HEK293T (cell line): ENCODE data around the gene RGN.

Experiments
- CTCF ChIA-PET: fragments of 350-600 bp; formaldehyde crosslinking; extraction: SDS; loops from one replicate; lab custom pipeline; 2021; ENCODE audit warnings: antibody characterized with exemption, inconsistent platforms; lab: Yijun Ruan, JAX
- POLR2A ChIA-PET: fragments of 350-600 bp; formaldehyde crosslinking; extraction: SDS; loops from one replicate; lab custom pipeline; 2020; ENCODE audit warnings: antibody characterized with exemption, inconsistent platforms; lab: Yijun Ruan, JAX
- DNase-seq: peaks from one replicate; pipeline ENCODE4 v3.0.0; 2012; ENCODE audit warnings: mixed read lengths; ENCODE audit errors: extremely low spot score
- ARNT ChIP-seq: fragments of 450-650 bp; IDR thresholded peaks from 2 replicates; pipeline ENCODE4 v1.6.1; 2017; ENCODE audit warnings: mild to moderate bottlenecking
- BHLHE40 ChIP-seq: fragments of 450-650 bp; IDR thresholded peaks from 2 replicates; pipeline ENCODE4 v1.6.1; 2016; ENCODE audit warnings: mild to moderate bottlenecking, moderate library complexity, borderline replicate concordance
- CTBP1 ChIP-seq: fragments of 450-650 bp; IDR thresholded peaks from 2 replicates; pipeline ENCODE4 v1.6.1; 2016; ENCODE audit warnings: borderline replicate concordance
- ELF4 ChIP-seq: fragments of 450-650 bp; IDR thresholded peaks from 2 replicates; pipeline ENCODE4 v1.6.1; 2017; ENCODE audit warnings: antibody characterized with exemption
- FOXA1 ChIP-seq: fragments of 450-650 bp; IDR thresholded peaks from 2 replicates; pipeline ENCODE4 v1.6.1; 2016; ENCODE audit warnings: mild to moderate bottlenecking
- FOXK2 ChIP-seq: fragments of 450-650 bp; IDR thresholded peaks from 2 replicates; pipeline ENCODE4 v1.6.1; 2016; ENCODE audit warnings: mild to moderate bottlenecking
- FOXM1 ChIP-seq: fragments of 450-650 bp; IDR thresholded peaks from 2 replicates; pipeline ENCODE4 v1.6.1; 2017; ENCODE audit warnings: mild to moderate bottlenecking, borderline replicate concordance
- HDGF ChIP-seq: fragments of 450-650 bp; IDR thresholded peaks from 2 replicates; pipeline ENCODE4 v1.6.1; 2017; ENCODE audit warnings: antibody characterized with exemption, borderline replicate concordance
- L3MBTL2 ChIP-seq: fragments of 450-650 bp; conservative IDR thresholded peaks from 2 replicates; pipeline ENCODE4 v1.6.1; 2016; ENCODE audit warnings: mild to moderate bottlenecking
- LEF1 ChIP-seq: fragments of 450-650 bp; IDR thresholded peaks from 2 replicates; pipeline ENCODE4 v1.6.1; 2017; ENCODE audit warnings: mild to moderate bottlenecking, borderline replicate concordance
- NFRKB ChIP-seq: fragments of 450-650 bp; IDR thresholded peaks from 2 replicates; pipeline ENCODE4 v1.6.1; 2016; ENCODE audit warnings: mild to moderate bottlenecking, moderate library complexity
- SP1 ChIP-seq: fragments of 450-650 bp; IDR thresholded peaks from 2 replicates; pipeline ENCODE4 v1.6.1; 2017
- SUZ12 ChIP-seq: fragments of 450-650 bp; IDR thresholded peaks from 2 replicates; pipeline ENCODE4 v1.6.1; 2016; ENCODE audit warnings: mild to moderate bottlenecking
- TARDBP ChIP-seq: fragments of 450-650 bp; IDR thresholded peaks from 2 replicates; pipeline ENCODE4 v1.6.1; 2016
- ZNF384 ChIP-seq: fragments of 450-650 bp; IDR thresholded peaks from 2 replicates; pipeline ENCODE4 v1.6.1; 2016
- TF ChIP-seq, protein P1 (sequence below): fragments of 450-650 bp; IDR thresholded peaks from 2 replicates; pipeline ENCODE4 v1.6.1; 2016

The RGN gene

DNA sequence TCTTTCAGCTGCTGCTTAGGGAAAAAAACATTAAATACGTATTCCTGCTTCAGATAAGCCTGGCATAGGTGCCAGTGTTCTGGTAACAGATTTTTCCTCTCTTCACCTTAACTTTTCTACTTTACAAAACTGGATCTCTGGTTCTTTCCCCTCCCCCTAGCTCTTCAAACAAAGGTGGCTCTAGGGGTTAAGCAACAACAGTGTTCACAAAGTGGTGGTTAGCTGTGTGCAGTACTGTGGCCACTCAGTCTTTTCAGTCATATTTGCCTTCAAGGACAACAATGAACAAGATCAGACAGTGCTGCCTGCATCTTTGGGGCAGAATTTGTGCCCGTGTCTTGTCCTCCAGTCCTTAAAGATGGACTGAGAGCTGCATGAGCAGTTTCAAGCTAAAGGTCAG, 15.1 kb upstream of the RGN start:
- CTCF ChIA-PET: interaction anchor here (0.6 kb wide), 1 partner anchor 168 kb away, joined by 3 read pairs; no protein-coding TSS in a partner anchor
- no peak for TF ChIP-seq ARNT
- TF ChIP-seq FOXA1: no peak
- POLR2A ChIA-PET: no interaction called here
- no peak for DNase-seq

DNA sequence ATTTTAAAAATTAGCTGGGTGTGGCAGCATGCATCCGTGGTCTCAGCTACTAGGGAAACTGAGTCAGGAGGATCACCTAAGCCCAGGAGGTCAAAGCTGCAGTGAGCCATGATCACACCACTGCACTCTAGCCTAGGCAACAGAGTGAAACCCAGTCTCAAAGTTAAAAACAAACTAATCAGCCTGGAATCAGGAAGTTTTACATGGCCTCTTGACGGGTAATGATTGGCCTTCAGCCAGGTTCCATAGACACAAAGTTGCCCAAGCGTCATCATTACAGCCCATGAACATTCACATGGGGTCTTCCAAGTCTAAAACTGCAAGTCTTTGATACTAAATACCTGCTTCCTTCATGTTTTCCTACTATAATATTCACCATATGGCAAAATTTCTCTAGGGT, 10.0 kb upstream of the RGN start:
- TF ChIP-seq FOXM1 (no peak), ZNF384 (no peak), FOXA1 (no peak), CTBP1 (no peak), ARNT (no peak), LEF1 (no peak), L3MBTL2 (no peak), BHLHE40 (no peak), ELF4 (no peak), FOXK2 (no peak), SUZ12 (no peak), HDGF (no peak)
- TF ChIP-seq, protein P1, sequence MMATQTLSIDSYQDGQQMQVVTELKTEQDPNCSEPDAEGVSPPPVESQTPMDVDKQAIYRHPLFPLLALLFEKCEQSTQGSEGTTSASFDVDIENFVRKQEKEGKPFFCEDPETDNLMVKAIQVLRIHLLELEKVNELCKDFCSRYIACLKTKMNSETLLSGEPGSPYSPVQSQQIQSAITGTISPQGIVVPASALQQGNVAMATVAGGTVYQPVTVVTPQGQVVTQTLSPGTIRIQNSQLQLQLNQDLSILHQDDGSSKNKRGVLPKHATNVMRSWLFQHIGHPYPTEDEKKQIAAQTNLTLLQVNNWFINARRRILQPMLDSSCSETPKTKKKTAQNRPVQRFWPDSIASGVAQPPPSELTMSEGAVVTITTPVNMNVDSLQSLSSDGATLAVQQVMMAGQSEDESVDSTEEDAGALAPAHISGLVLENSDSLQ: no peak
- DNase-seq: no peak
- ChIA-PET POLR2A (interaction anchor here (0.6 kb wide), 1 partner anchor 33 kb away, joined by 3 read pairs; no protein-coding TSS in a partner anchor), CTCF (no interaction called here)

DNA sequence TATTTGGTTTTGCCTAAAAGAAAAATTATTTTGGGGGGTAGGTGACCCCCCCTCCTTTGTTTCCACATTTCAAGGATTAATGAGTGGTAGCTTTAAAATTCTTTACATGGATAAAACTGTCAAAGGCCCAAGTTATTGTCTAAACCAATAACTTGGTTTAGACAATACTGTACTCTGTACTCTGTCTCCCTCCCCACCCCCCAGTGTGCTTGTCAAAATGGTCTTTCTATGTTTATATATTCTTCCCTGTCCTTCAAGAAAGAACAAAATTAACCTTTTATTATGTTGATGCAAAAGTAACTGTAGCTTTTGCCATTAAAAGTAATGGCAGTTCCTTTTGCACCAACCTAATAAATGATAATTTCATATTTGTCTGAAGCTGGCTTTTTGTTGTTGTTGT, 9.5 kb upstream of the RGN start:
- ChIA-PET CTCF (no interaction called here), POLR2A (interaction anchor here (0.6 kb wide), 1 partner anchor 33 kb away, joined by 3 read pairs; no protein-coding TSS in a partner anchor)
- DNase-seq: no peak
- no peak for TF ChIP-seq ZNF384
- no peak for TF ChIP-seq FOXM1
- TF ChIP-seq SUZ12: no peak
- TF ChIP-seq HDGF: no peak
- TF ChIP-seq LEF1: no peak
- no peak for TF ChIP-seq ARNT

DNA sequence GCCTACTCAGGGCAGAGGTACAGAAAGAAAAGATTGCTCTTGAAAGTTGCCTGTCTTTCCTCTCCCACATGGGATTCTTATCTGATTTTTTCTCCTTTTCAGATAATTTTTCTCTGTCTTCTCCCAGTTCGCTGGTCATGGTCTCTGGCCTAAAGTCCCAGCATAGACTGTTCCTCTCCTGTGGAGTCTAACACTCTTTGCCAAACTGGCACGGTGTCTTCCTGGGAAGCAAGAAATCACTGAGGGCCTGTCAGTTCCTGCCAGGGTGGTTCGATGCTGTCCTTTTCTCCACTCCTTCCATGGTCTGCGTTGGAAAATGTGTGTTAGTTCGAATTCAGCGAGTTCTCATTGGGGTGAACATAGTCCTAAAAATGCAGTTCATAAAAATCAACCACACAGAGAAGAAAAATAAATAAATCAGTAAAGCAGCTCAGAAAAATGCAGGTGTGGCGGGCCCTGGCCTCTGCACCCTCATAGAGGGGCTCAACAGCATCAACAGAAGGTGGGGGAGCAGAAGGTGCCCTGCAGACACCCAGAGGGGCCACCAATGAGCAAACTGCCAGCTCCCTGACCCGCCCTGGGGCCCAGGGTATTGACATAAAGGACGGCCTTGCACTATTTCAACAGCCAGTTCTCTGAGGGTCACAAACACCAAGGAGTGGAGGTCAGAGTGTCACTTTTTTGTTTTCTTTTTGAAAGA, 2.1 kb downstream of the RGN start:
- DNase-seq: no peak
- ChIA-PET CTCF (no interaction called here), POLR2A (no interaction called here)
- TF ChIP-seq SP1: no peak
- TF ChIP-seq CTBP1: no peak
- TF ChIP-seq FOXA1: no peak
- TF ChIP-seq L3MBTL2: no peak
- TF ChIP-seq HDGF: no peak
- TF ChIP-seq TARDBP: no peak
- TF ChIP-seq, protein P1: no peak
- no peak for TF ChIP-seq SUZ12
- TF ChIP-seq NFRKB: no peak
- no peak for TF ChIP-seq ZNF384
- TF ChIP-seq ELF4: no peak
- TF ChIP-seq BHLHE40: no peak

DNA sequence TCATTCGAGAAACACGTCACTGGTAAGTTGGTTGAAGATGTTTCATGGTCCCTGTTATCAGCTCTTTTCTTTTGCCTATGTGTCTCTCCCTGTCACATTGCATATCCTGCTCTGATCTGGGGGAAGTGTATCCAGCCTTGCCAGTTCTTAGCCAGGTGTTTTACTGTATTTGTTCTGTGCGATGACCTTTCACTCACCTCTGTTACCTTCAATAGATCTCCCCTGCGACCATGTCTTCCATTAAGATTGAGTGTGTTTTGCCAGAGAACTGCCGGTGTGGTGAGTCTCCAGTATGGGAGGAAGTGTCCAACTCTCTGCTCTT, 2.6 kb downstream of the RGN start:
- ChIA-PET POLR2A (no interaction called here), CTCF (no interaction called here)
- DNase-seq: no peak

DNA sequence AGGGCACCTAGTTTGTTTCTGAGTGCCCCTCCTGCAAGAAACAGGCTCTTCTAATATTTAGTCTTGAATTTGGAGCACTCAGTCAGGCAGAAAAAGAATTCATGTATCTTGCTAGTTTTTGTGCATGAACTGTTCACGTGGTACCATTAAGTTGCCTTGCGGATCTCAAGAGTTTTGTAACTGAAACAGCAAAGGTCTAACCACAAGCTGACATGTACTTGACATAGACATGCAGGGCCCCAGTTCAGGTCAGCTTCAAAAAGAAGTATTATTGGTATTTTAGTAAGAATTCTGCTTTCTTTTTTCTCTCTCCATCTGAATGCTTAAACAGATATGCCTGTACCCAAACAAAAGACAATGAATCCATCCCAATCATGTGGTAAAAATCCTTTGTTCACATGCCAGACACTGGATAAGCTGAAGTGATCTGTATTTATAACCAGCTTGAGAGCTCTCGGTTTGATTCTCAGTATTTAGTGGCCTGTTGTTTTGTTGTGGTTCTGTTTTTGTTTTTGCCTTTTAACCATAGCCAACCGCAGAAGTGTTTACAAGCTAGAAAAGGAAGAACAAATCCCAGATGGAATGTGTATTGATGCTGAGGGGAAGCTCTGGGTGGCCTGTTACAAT, 13.0 kb downstream of the RGN start:
- DNase-seq: no peak
- TF ChIP-seq ELF4 (no peak), FOXA1 (no peak), FOXM1 (no peak), HDGF (no peak), SP1 (no peak), TARDBP (no peak), L3MBTL2 (no peak), BHLHE40 (no peak), SUZ12 (no peak), LEF1 (no peak), NFRKB (no peak), FOXK2 (no peak)
- TF ChIP-seq, protein P1: no peak
- ChIA-PET CTCF (no interaction called here), POLR2A (interaction anchor here (0.6 kb wide), 1 partner anchor 432 kb away, joined by 3 read pairs; no protein-coding TSS in a partner anchor)

More for the DNA sequence above, 2.6 kb downstream of the RGN start:
- TF ChIP-seq ZNF384 (no peak), ELF4 (no peak), SUZ12 (no peak), L3MBTL2 (no peak), HDGF (no peak), FOXA1 (no peak), SP1 (no peak), FOXK2 (no peak), BHLHE40 (no peak), NFRKB (no peak), FOXM1 (no peak), ARNT (no peak), LEF1 (no peak), TARDBP (no peak), CTBP1 (no peak)
- TF ChIP-seq, protein P1: no peak
